Measurements from ENCODE around the gene NUBP2.

The NUBP2 gene

GRCh38 chr16:1773703-1774447 lies 8.9 kb upstream of the NUBP2 start:
- TF ChIP-seq CTCF (IDR thresholded peaks at IDR 0.05) (peak; percentile 72), ZFX (IDR thresholded peaks at IDR 0.05; ENCODE audit: borderline replicate concordance) (no peak)

GRCh38 chr16:1774448-1774780 lies 8.3 kb upstream of the NUBP2 start:
- no peak for TF ChIP-seq CTCF (IDR thresholded peaks at IDR 0.05)
- no peak for TF ChIP-seq ZFX (IDR thresholded peaks at IDR 0.05; ENCODE audit: borderline replicate concordance)
- H3K27ac ChIP-seq = peak overlapping the region; percentile 97

More at GRCh38 chr16:1773703-1774447, 8.9 kb upstream of the NUBP2 start:
- peak overlapping the region; percentile 97 for H3K27ac ChIP-seq

GRCh38 chr16:1775006-1775845 lies 7.5 kb upstream of the NUBP2 start:
- H3K27ac ChIP-seq = peak overlapping the region; percentile 97; the same call in 1 of the 2 replicates
- no peak for TF ChIP-seq ZFX (IDR thresholded peaks at IDR 0.05; ENCODE audit: borderline replicate concordance)
- no peak for TF ChIP-seq CTCF (IDR thresholded peaks at IDR 0.05)

- H3K27ac ChIP-seq = peak overlapping the region; percentile 97
- TF ChIP-seq ZFX (IDR thresholded peaks at IDR 0.05; ENCODE audit: borderline replicate concordance) = no peak
These were observed 6.7 kb upstream of the NUBP2 start for GRCh38 chr16:1775846-1776671.

- TF ChIP-seq ZFX (IDR thresholded peaks at IDR 0.05; ENCODE audit: borderline replicate concordance) (no peak), CTCF (IDR thresholded peaks at IDR 0.05) (no peak)
- H3K27ac ChIP-seq = peak overlapping the region; percentile 93
These were observed 6.1 kb upstream of the NUBP2 start for GRCh38 chr16:1776672-1776955.

- TF ChIP-seq CTCF (IDR thresholded peaks at IDR 0.05) (no peak), ZFX (IDR thresholded peaks at IDR 0.05; ENCODE audit: borderline replicate concordance) (no peak)
- peak overlapping the region; percentile 93 for H3K27ac ChIP-seq
These were observed 5.8 kb upstream of the NUBP2 start for GRCh38 chr16:1776991-1777374.

GRCh38 chr16:1777375-1778199 lies 5.2 kb upstream of the NUBP2 start:
- peak overlapping the region; percentile 93 for H3K27ac ChIP-seq
- TF ChIP-seq ZFX (IDR thresholded peaks at IDR 0.05; ENCODE audit: borderline replicate concordance) (no peak), CTCF (IDR thresholded peaks at IDR 0.05) (no peak)

All from 22Rv1 (cell line).